Subcutaneous adipose tissue (tissue), 4 donors: ENCODE data around the gene CDK5R1. TPM values are rescaled to one million over a fixed set of nuclear protein-coding genes. Genes with fewer than 3 reads are reported as not detected.

Experiments used
- total RNA-seq, 4 donors: library from RNA; depleted of rRNA; stranded (reverse); fragments of >200 nt; gene quantifications; one replicate each; pipeline ENCODE4 v1.1.0, GENCODE V29; 2016
- TF ChIP-seq, protein P1 (sequence below): fragments of 450-650 bp; IDR thresholded peaks from one replicate; pipeline ENCODE4 v1.5.1; 2016; ENCODE audit warnings: low read depth, mild to moderate bottlenecking, control low read depth, antibody characterized with exemption, moderate library complexity

CDK5R1 gene
- total RNA-seq, result 1 to 10 TPM in 1 of 4 donors, under 1 TPM in 3; 0.33 to 3.1 (median 0.41) TPM

- TF ChIP-seq, protein P1, sequence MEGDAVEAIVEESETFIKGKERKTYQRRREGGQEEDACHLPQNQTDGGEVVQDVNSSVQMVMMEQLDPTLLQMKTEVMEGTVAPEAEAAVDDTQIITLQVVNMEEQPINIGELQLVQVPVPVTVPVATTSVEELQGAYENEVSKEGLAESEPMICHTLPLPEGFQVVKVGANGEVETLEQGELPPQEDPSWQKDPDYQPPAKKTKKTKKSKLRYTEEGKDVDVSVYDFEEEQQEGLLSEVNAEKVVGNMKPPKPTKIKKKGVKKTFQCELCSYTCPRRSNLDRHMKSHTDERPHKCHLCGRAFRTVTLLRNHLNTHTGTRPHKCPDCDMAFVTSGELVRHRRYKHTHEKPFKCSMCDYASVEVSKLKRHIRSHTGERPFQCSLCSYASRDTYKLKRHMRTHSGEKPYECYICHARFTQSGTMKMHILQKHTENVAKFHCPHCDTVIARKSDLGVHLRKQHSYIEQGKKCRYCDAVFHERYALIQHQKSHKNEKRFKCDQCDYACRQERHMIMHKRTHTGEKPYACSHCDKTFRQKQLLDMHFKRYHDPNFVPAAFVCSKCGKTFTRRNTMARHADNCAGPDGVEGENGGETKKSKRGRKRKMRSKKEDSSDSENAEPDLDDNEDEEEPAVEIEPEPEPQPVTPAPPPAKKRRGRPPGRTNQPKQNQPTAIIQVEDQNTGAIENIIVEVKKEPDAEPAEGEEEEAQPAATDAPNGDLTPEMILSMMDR, result no peak
These were observed at the start of gene CDK5R1 for GRCh38 chr17:32486701-32487472. Gene CDK5R1, plus strand, starts transcription at chr17:32486993. Its CDS starts 628 bp downstream, at chr17:32487621.

- TF ChIP-seq, protein P1, result no peak
These were observed 46.1 kb upstream of the CDK5R1 start for GRCh38 chr17:32440722-32441121.

DNA sequence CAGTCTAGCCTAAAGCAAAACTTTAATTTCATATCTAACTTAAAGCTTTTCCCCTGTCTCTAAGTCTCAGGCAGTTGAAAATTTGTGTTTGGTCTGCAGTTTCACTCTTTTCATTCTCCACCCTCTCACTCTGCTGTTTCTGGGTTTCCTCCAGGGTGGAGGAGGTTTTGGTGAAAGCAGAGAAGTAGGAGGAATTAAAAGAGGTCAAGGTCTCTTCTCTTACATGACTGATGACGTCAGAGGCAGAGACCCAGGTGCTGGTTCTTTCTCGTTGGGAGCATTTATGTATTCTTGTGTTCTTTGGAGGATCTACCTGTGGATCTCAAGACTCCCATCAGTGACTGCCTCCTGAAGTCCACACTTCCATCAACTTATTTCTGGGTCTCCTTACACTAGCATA is 44.9 kb upstream of the CDK5R1 start:
- TF ChIP-seq, protein P1, result no peak

DNA sequence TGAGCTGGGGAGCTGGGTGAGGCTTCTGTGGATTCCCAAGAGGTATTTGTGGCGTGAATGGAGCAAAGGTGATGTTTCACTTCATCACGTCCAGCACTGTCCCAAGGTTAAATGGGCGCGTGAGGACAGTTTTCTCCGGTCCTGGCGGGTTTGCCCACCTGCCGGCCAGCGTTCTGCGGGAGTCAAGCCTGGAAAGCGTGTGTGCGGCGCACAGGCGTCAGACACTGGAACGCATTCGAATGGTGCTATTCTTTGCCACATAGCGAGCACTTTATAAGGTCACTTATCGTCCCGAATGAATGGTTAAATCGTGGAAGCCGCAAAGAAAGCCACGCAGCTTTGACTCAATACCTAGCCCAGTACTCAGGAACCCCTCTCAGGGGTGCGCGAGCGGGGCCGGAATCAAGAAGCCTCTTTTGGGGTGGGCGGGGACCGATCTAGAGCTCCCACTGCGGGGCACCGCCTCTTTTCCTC is 42.9 kb upstream of the CDK5R1 start:
- TF ChIP-seq, protein P1, result no peak

GRCh38 chr17:32444301-32445073 is 42.3 kb upstream of the CDK5R1 start, which contains the start of gene PSMD11:
Gene PSMD11, plus strand, starts transcription at chr17:32444510. Its CDS starts 14 bp downstream, at chr17:32444524.
- TF ChIP-seq, protein P1, result no peak

GRCh38 chr17:32445074-32445415 is 41.7 kb upstream of the CDK5R1 start:
- TF ChIP-seq, protein P1, result no peak

- TF ChIP-seq, protein P1, result no peak
These were observed 41.3 kb upstream of the CDK5R1 start for GRCh38 chr17:32445497-32445896.
